PFSK-1 (cell line): ENCODE measurements around the gene SLC44A3.

Experiments
- POLR2AphosphoS5 ChIP-seq: IDR thresholded peaks from 2 replicates; pipeline ENCODE4 v1.6.1; 2012; ENCODE audit warnings: low read depth, mild to moderate bottlenecking, control low read depth, low read length, moderate library complexity
- SIN3A ChIP-seq: IDR thresholded peaks from 2 replicates; pipeline ENCODE4 v1.6.1; 2012; ENCODE audit warnings: mild to moderate bottlenecking, low read length, moderate library complexity, borderline replicate concordance; ENCODE audit not compliant: insufficient read depth
- TAF1 ChIP-seq: IDR thresholded peaks from 2 replicates; pipeline ENCODE4 v1.6.1; 2012; ENCODE audit warnings: low read length, control low read depth, borderline replicate concordance; ENCODE audit not compliant: insufficient read depth

- no peak for TF ChIP-seq POLR2AphosphoS5
- no peak for TF ChIP-seq TAF1
- no peak for TF ChIP-seq SIN3A
These were observed 32.6 kb downstream of the SLC44A3 start for GRCh38 chr1:94852788-94853187.
